GM15510 (cell line): ENCODE data around the gene ZNF627.

Experiments used
- POLR2A ChIP-seq: IDR thresholded peaks from 3 replicates; pipeline ENCODE4 v1.6.1; 2011; ENCODE audit warnings: borderline replicate concordance; ENCODE audit not compliant: insufficient read length; ENCODE audit errors: extremely low read depth

Gene ZNF627

GRCh38 chr19:11611730-11612129, 14.4 kb downstream of the ZNF627 start:
- TF ChIP-seq POLR2A: no peak

GRCh38 chr19:11612816-11613511, 15.7 kb downstream of the ZNF627 start:
- no peak for TF ChIP-seq POLR2A

GRCh38 chr19:11617180-11618062, 20.1 kb downstream of the ZNF627 start:
- TF ChIP-seq POLR2A: no peak

GRCh38 chr19:11620553-11620952, 23.3 kb downstream of the ZNF627 start:
- no peak for TF ChIP-seq POLR2A

GRCh38 chr19:11624069-11624463, 26.8 kb downstream of the ZNF627 start:
- TF ChIP-seq POLR2A: no peak

- no peak for TF ChIP-seq POLR2A
Observed at GRCh38 chr19:11626252-11626651, 29.0 kb downstream of the ZNF627 start.

GRCh38 chr19:11633223-11633622, 35.9 kb downstream of the ZNF627 start:
- no peak for TF ChIP-seq POLR2A

- TF ChIP-seq POLR2A: no peak
Observed at GRCh38 chr19:11639245-11639601, 41.9 kb downstream of the ZNF627 start.

GRCh38 chr19:11639602-11640471, 42.6 kb downstream of the ZNF627 start:
- peak; percentile 63 for TF ChIP-seq POLR2A

GRCh38 chr19:11641244-11641643, 44.0 kb downstream of the ZNF627 start:
- TF ChIP-seq POLR2A: no peak

- TF ChIP-seq POLR2A: no peak
Observed at GRCh38 chr19:11642902-11643301, 45.6 kb downstream of the ZNF627 start.

GRCh38 chr19:11649941-11650340, 52.7 kb downstream of the ZNF627 start:
- no peak for TF ChIP-seq POLR2A

- no peak for TF ChIP-seq POLR2A
Observed at GRCh38 chr19:11651062-11651461, 53.8 kb downstream of the ZNF627 start.

- TF ChIP-seq POLR2A: no peak
Observed at GRCh38 chr19:11652056-11652455, 54.8 kb downstream of the ZNF627 start.

- no peak for TF ChIP-seq POLR2A
Observed at GRCh38 chr19:11652492-11652891, 55.2 kb downstream of the ZNF627 start.
